ENCODE data around the gene COLEC11.

COLEC11 gene

GRCh38 chr2:3679180-3679579 lies 84.3 kb downstream of the COLEC11 start:
- no peak for DNase-seq

- no peak for DNase-seq
Observed at GRCh38 chr2:3679616-3680393, 84.9 kb downstream of the COLEC11 start.

DNA sequence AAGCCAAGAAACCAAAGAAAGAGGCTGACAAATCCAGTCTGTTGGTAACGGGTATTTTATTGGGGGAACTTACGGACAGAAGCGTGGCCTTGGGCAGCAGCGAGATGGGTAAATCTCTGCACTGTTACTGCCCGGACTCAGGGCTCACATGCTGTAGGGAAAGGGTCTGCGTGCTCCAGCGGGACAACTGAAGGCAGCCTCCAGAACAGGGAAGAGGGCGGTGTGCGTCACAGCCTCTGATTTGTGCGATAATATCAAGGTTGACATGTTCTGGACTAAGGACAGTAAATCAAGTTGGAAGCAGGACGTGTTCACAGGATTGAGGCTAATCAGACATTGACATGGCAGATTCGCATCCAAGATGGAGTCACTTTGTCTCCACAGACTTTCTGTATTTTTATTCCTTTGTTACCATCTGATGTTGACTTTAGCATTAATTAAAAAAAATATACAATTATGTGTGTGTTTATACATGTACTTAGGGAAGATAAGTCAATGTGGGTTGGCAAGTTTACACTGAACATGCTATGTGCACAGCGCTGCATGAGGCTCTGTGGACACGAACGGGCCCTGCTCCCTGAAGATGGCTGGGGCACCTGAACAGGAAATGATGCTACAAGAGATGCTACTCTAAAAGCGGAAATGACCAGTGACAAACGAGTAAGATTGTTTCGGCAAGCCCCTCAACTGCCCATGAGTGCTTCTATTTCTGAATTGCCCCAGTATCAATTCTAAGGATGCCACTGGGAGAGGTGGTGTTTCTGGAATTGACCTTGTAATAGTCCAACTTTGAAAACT lies 85.8 kb downstream of the COLEC11 start:
- DNase-seq: no peak

DNA sequence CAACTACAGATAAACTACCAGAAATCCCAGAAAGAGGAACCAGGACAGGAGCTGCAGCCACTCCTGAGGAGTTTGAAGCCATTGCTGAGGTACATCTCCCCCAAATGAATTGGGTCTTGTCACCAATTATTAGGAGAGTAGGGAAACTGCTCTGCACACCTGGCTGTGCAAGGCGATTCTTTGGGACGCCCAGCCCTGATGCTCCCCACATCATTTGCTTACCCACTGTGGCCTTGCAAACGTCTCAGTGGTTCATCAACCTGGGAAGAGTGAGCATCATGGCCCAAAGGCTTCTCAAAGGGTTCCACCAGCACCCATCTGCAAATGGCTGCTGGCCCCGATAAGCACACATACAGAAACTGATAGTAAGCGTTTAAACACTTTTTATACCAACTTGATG lies 86.7 kb downstream of the COLEC11 start:
- DNase-seq: no peak

GRCh38 chr2:3682811-3683210 lies 87.9 kb downstream of the COLEC11 start:
- no peak for DNase-seq

DNA sequence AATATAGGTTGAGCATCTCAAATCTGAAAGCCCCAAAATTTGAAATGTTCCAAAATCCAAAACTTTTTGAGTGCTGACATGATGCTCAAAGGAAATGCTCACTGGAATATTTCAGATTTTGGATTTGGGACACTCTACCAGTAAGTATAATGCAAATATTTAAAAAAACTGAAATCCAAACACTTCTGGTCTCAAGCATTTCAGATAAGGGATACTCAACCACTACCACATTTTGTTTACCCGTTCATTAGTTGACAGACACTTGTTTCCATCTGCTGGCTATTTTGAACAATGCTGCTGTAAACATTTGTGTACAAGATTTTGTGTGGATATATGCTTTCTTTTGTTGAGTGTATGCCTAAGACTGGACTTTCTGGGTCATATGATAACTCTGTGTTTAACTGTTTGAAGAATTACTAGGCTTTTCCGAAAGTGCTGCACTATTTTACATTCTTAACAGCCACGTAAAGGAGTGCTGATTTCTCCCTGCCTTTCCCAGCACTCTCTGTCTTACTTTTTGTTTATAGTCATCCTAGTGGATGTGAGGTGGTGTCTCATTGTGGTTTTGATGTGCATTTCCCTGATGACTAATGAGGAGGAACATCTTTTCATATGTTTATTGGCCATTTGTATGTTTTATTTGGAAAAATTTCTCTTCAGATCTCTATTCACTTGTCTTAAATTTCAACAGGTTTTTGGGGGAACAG lies 89.0 kb downstream of the COLEC11 start:
- DNase-seq: no peak

DNA sequence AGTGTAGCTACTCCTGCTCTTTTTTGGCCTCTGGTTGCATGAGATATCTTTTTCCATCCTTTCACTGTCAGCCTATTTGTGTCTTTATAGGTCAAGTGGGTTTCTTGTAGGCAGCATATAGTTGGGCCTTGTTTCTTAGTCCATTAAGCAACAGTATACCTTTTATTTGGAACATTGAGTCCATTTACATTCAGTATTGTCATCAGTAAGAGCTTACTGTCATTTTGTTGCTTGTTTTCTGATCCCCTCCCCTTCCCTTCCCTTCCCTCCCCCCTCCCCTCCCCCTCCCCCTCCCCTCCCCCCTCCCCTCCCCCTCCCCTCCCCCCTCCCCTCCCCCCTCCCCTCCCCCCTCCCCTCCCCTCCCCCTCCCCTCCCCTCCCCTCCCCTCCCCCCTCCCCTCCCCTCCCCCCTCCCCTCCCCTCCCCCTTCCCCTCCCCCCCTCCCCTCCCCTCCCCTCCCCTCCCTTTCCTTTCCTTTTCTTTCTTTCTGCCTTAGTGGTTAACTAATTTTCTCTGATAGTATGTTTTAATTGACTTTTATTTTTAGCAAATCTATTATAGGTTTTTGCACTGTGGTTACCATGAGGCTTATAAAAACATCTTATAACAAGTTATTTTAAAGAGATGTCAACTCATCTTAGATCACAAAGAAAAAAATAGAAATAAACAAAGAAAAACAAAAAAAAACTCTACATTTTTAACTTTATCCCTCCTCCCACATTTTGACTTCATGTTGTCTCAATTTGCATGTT lies 95.3 kb downstream of the COLEC11 start:
- no peak for DNase-seq

GRCh38 chr2:3692375-3692774 lies 97.5 kb downstream of the COLEC11 start:
- DNase-seq: no peak

Measured in GDM1 (cell line).